ENCODE measurements around the gene PNPLA7. TPM values are rescaled to one million over a fixed set of nuclear protein-coding genes. Genes with fewer than 3 reads are reported as not detected.

Gene PNPLA7
- total RNA-seq, 1 donor from 2014 or later: 0.06 TPM

- DNase-seq (ENCODE audit: low read depth): no peak
- no peak for TF ChIP-seq CTCF (conservative IDR thresholded peaks at IDR 0.05; ENCODE audit: low read depth, low read length)
- H3K4me3 ChIP-seq (ENCODE audit: low read depth, low read length): no peak overlapping the region
These were observed 49.4 kb downstream of the PNPLA7 start for GRCh38 chr9:137500666-137501397.

- TF ChIP-seq CTCF (conservative IDR thresholded peaks at IDR 0.05; ENCODE audit: low read depth, low read length): no peak
- DNase-seq (ENCODE audit: low read depth): no peak
- no peak overlapping the region for H3K4me3 ChIP-seq (ENCODE audit: low read depth, low read length)
These were observed 50.1 kb downstream of the PNPLA7 start for GRCh38 chr9:137499858-137500661.

- TF ChIP-seq CTCF (conservative IDR thresholded peaks at IDR 0.05; ENCODE audit: low read depth, low read length): no peak
- no peak for DNase-seq (ENCODE audit: low read depth)
- no peak overlapping the region for H3K4me3 ChIP-seq (ENCODE audit: low read depth, low read length)
These were observed 50.8 kb downstream of the PNPLA7 start for GRCh38 chr9:137499416-137499815.

- no peak for DNase-seq (ENCODE audit: low read depth)
These were observed 51.5 kb downstream of the PNPLA7 start for GRCh38 chr9:137498720-137499150.

GRCh38 chr9:137497921-137498719 is 52.1 kb downstream of the PNPLA7 start:
- H3K4me3 ChIP-seq (ENCODE audit: low read depth, low read length): no peak overlapping the region
- DNase-seq (ENCODE audit: low read depth): no peak
- TF ChIP-seq CTCF (conservative IDR thresholded peaks at IDR 0.05; ENCODE audit: low read depth, low read length): no peak

More at GRCh38 chr9:137498720-137499150, 51.5 kb downstream of the PNPLA7 start:
- no peak overlapping the region for H3K4me3 ChIP-seq (ENCODE audit: low read depth, low read length)
- no peak for TF ChIP-seq CTCF (conservative IDR thresholded peaks at IDR 0.05; ENCODE audit: low read depth, low read length)

GRCh38 chr9:137496601-137497375 is 53.4 kb downstream of the PNPLA7 start:
- no peak for DNase-seq (ENCODE audit: low read depth)
- no peak overlapping the region for H3K4me3 ChIP-seq (ENCODE audit: low read depth, low read length)
- TF ChIP-seq CTCF (conservative IDR thresholded peaks at IDR 0.05; ENCODE audit: low read depth, low read length): no peak

All from epithelial cell of proximal tubule (primary cell).